Breast epithelium (tissue), 4 donors: ENCODE results near the gene TRAPPC1. TPM values are rescaled to one million over a fixed set of nuclear protein-coding genes. Genes with fewer than 3 reads are reported as not detected.

ENCODE experiments used
- DNase-seq, 2 donors: peaks; one replicate each; pipeline ENCODE4 v3.0.0-alpha.2; 2019; ENCODE audit warnings: low spot score in 2 of 2
- H3K27ac ChIP-seq, 2 donors: fragments of 200-600 bp; sonication (generic) in 1 of 2; one replicate each; pipeline ENCODE4 v1.5.1; 2016 to 2019; ENCODE audit warnings: mild to moderate bottlenecking in 1 of 2
- H3K27me3 ChIP-seq, 2 donors: fragments of 200-600 bp; sonication (generic) in 1 of 2; one replicate each; pipeline versions ENCODE4 v1.5.1 to v1.6.0; 2017 to 2019; ENCODE audit warnings: control low read depth in 1 of 2, mild to moderate bottlenecking in 1 of 2
- H3K36me3 ChIP-seq: fragments of 200-600 bp; one replicate; pipeline ENCODE4 v1.5.1; 2019
- H3K4me1 ChIP-seq, 2 donors: fragments of 200-600 bp; sonication (generic); one replicate each; pipeline ENCODE4 v1.5.1; 2016 to 2019; ENCODE audit warnings: control low read depth in 1 of 2
- H3K4me3 ChIP-seq, 3 donors: fragments of 200-600 bp; sonication (generic); 1 replicate in 2 of 3; 2 replicates in 1 of 3; pipeline ENCODE4 v1.5.1; 2016 to 2019; ENCODE audit warnings: mild to moderate bottlenecking in 3 of 3, moderate library complexity in 2 of 3
- H3K9me3 ChIP-seq, 2 donors: fragments of 200-600 bp; sonication (generic) in 1 of 2; one replicate each; pipeline ENCODE4 v1.5.1; 2016 to 2019; ENCODE audit warnings: control low read depth in 1 of 2
- CTCF ChIP-seq, 3 donors: fragments of 450-650 bp; IDR thresholded peaks; one replicate each; pipeline ENCODE4 v1.5.1; 2016 to 2017; ENCODE audit warnings: antibody characterized with exemption in 3 of 3, mild to moderate bottlenecking in 3 of 3, moderate library complexity in 3 of 3
- POLR2A ChIP-seq: fragments of 450-650 bp; IDR thresholded peaks from one replicate; pipeline ENCODE4 v1.6.1; 2016; ENCODE audit warnings: antibody characterized with exemption, mild to moderate bottlenecking, moderate library complexity
- POLR2AphosphoS5 ChIP-seq, 3 donors: sonication (generic); formaldehyde crosslinking; IDR thresholded peaks; one replicate each; pipeline ENCODE4 v1.6.1; 2017; ENCODE audit warnings: antibody characterized with exemption in 3 of 3
- intact Hi-C: fragments of 100-400 bp; cut with DNase I; formaldehyde crosslinking; loops from one replicate; pipeline ENCODE4 v1.15.1; 2023; ENCODE audit warnings: low total_unique reads
- total RNA-seq, 3 donors: library from RNA; depleted of rRNA; stranded (reverse); fragments of >200 nt; gene quantifications; one replicate each; pipeline ENCODE4 v1.1.0, GENCODE V29; 2016

The TRAPPC1 gene
- total RNA-seq, 3 donors from 2014 or later: 24.9 to 38.9 (median 37.7) TPM

GRCh38 chr17:7922269-7922844, 9.4 kb downstream of the TRAPPC1 start:
- intact Hi-C loops: no loop called here
- Histone ChIP-seq H3K9me3 (no peaks in the 10 kb centered on the region), H3K36me3 (no peaks in the 10 kb centered on the region), H3K4me1 (no peaks in the 10 kb centered on the region), H3K27ac (peak overlapping the region; percentile 81 to 88), H3K4me3 (peak overlapping the region; percentile 44 to 76 (median 52)), H3K27me3 (no peaks in the 10 kb centered on the region)
- DNase-seq: no peak
- TF ChIP-seq POLR2AphosphoS5 (IDR thresholded peaks at IDR 0.05) (no peak), POLR2A (no peak), CTCF (IDR thresholded peaks at IDR 0.05) (no peak)

- DNase-seq: peak in 1 of 2 donors; percentile 48
- peak overlapping the region; percentile 97 for H3K27ac ChIP-seq
- H3K27me3 ChIP-seq: no peaks in the 10 kb centered on the region
- intact Hi-C loops: loop anchor here (10.0 kb wide), 1 partner anchor 52 kb away; no protein-coding TSS in a partner anchor
- no peaks in the 10 kb centered on the region for H3K36me3 ChIP-seq
- peak overlapping the region in 2 of 3 donors; percentile 71 to 72 for H3K4me3 ChIP-seq
- TF ChIP-seq POLR2AphosphoS5 (IDR thresholded peaks at IDR 0.05) (no peak), CTCF (IDR thresholded peaks at IDR 0.05) (no peak), POLR2A (no peak)
- H3K4me1 ChIP-seq: peaks cover 0 to 5% of the 10 kb centered on the region in 2 donors
- no peaks in the 10 kb centered on the region for H3K9me3 ChIP-seq
Observed at GRCh38 chr17:7916808-7917207, 14.9 kb downstream of the TRAPPC1 start.

- no peaks in the 10 kb centered on the region for H3K27me3 ChIP-seq
- DNase-seq: peak; percentile 66 to 85
- H3K4me1 ChIP-seq: peaks cover 0 to 5% of the 10 kb centered on the region in 2 donors
- H3K4me3 ChIP-seq: peak overlapping the region; percentile 49 to 72 (median 71)
- peak overlapping the region; percentile 97 for H3K27ac ChIP-seq
- H3K9me3 ChIP-seq: no peaks in the 10 kb centered on the region
- intact Hi-C loops: loop anchor here (10.0 kb wide), 1 partner anchor 52 kb away; no protein-coding TSS in a partner anchor
- no peaks in the 10 kb centered on the region for H3K36me3 ChIP-seq
- TF ChIP-seq CTCF (IDR thresholded peaks at IDR 0.05) (no peak), POLR2AphosphoS5 (IDR thresholded peaks at IDR 0.05) (peak; percentile 4 to 48 (median 18)), POLR2A (no peak)
Observed at GRCh38 chr17:7916385-7916682, 15.4 kb downstream of the TRAPPC1 start.

GRCh38 chr17:7915611-7916384, 15.9 kb downstream of the TRAPPC1 start, which contains the start of gene RNF227:
Gene RNF227, minus strand, starts transcription at chr17:7916289. Its CDS starts 94 bp downstream, at chr17:7916195.
- intact Hi-C loops: loop anchor here (10.0 kb wide), 1 partner anchor 51 kb away; no protein-coding TSS in a partner anchor
- Histone ChIP-seq H3K27me3 (no peaks in the 10 kb centered on the region), H3K9me3 (no peaks in the 10 kb centered on the region), H3K36me3 (peaks cover 1% of the 10 kb centered on the region), H3K4me3 (peak within 1 kb of the TSS; percentile 49 to 72 (median 71)), H3K27ac (peak within 1 kb of the TSS; percentile 97), H3K4me1 (peaks cover 0 to 5% of the 10 kb centered on the region in 2 donors)
- peak; percentile 90 to 92 for DNase-seq
- TF ChIP-seq POLR2A (no peak), POLR2AphosphoS5 (IDR thresholded peaks at IDR 0.05) (peak; percentile 23 to 79 (median 62)), CTCF (IDR thresholded peaks at IDR 0.05) (peak in 1 of 3 donors; percentile 11)

GRCh38 chr17:7915179-7915610, 16.6 kb downstream of the TRAPPC1 start:
- H3K36me3 ChIP-seq: peaks cover 6% of the 10 kb centered on the region
- peak overlapping the region; percentile 97 for H3K27ac ChIP-seq
- DNase-seq: peak in 1 of 2 donors; percentile 59
- peak overlapping the region; percentile 49 to 72 (median 71) for H3K4me3 ChIP-seq
- H3K27me3 ChIP-seq: no peaks in the 10 kb centered on the region
- TF ChIP-seq POLR2A (no peak), POLR2AphosphoS5 (IDR thresholded peaks at IDR 0.05) (no peak)
- peaks cover 0 to 5% of the 10 kb centered on the region in 2 donors for H3K4me1 ChIP-seq
- H3K9me3 ChIP-seq: no peaks in the 10 kb centered on the region
- intact Hi-C loops: loop anchor here (10.0 kb wide), 1 partner anchor 50 kb away; no protein-coding TSS in a partner anchor
